GM23338 (cell line): Measurements from ENCODE around the gene LRRC28.

Experiments
- CREB1 ChIP-seq: fragments of 250-450 bp; sonication (Bioruptor Pico); IDR thresholded peaks from 2 replicates; pipeline ENCODE4 v1.5.0; 2020; ENCODE audit warnings: low read depth, mild to moderate bottlenecking, moderate library complexity
- EZH2 ChIP-seq: fragments of 200-600 bp; sonication (generic); IDR thresholded peaks from one replicate; pipeline ENCODE4 v1.8.0; 2017; ENCODE audit warnings: antibody characterized with exemption, mild to moderate bottlenecking, low read depth; ENCODE audit not compliant: unreplicated experiment
- EZH2phosphoT487 ChIP-seq: fragments of 200-600 bp; sonication (generic); IDR thresholded peaks from one replicate; pipeline ENCODE4 v1.8.1; 2018; ENCODE audit warnings: antibody characterized with exemption; ENCODE audit not compliant: unreplicated experiment
- JUNB ChIP-seq: IDR thresholded peaks from one replicate; pipeline ENCODE4 v1.6.1; 2016; ENCODE audit warnings: antibody characterized with exemption; ENCODE audit not compliant: unreplicated experiment
- POLR2AphosphoS5 ChIP-seq: IDR thresholded peaks from 2 replicates; pipeline ENCODE4 v1.6.1; 2016; ENCODE audit warnings: antibody characterized with exemption, low read depth
- ZNF114 ChIP-seq: fragments of 250-450 bp; sonication (Bioruptor Pico); IDR thresholded peaks from 2 replicates; pipeline ENCODE4 v1.5.0; 2020; ENCODE audit warnings: mild to moderate bottlenecking, moderate library complexity
- TF ChIP-seq, protein P1 (sequence below): IDR thresholded peaks from one replicate; pipeline ENCODE4 v1.6.1; 2018; ENCODE audit warnings: antibody characterized with exemption; ENCODE audit not compliant: unreplicated experiment
- TF ChIP-seq, protein P2 (sequence below), 2 experiments: fragments of 200-600 bp in 1 of 2; sonication (generic) in 1 of 2; conservative IDR thresholded peaks; 2 replicates each; pipeline versions ENCODE4 v1.5.1 to v1.6.1; 2016 to 2017; ENCODE audit warnings: antibody characterized with exemption in 2 of 2, low read depth in 2 of 2, mild to moderate bottlenecking in 2 of 2, moderate library complexity in 1 of 2
- TF ChIP-seq, protein P3 (sequence below): IDR thresholded peaks from 2 replicates; pipeline ENCODE4 v1.6.1; 2016; ENCODE audit warnings: antibody characterized with exemption
- TF ChIP-seq, protein P4 (sequence below): fragments of 250-450 bp; sonication (Bioruptor Pico); IDR thresholded peaks from 2 replicates; pipeline ENCODE4 v1.5.0; 2020; ENCODE audit warnings: mild to moderate bottlenecking, moderate library complexity

DNA sequence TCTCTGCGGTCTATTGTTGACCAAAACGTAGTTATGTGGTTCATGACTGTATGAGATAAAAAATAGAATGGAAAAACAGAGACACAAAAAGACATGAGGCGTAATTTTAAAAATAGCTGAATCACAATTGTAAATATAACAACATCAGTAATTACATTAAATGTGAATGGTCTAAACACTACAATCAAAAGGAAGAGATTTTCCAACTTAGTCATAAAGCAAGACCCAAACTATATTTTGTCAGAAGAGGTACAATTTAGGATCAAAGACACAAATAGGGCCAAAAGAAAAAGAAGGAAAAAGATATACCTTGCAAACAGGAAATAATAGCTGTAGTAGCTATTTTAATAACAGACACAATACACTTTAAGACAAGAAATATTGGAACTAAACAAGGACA lies 61.5 kb downstream of the LRRC28 start:
- TF ChIP-seq EZH2 = no peak
- TF ChIP-seq, protein P1, sequence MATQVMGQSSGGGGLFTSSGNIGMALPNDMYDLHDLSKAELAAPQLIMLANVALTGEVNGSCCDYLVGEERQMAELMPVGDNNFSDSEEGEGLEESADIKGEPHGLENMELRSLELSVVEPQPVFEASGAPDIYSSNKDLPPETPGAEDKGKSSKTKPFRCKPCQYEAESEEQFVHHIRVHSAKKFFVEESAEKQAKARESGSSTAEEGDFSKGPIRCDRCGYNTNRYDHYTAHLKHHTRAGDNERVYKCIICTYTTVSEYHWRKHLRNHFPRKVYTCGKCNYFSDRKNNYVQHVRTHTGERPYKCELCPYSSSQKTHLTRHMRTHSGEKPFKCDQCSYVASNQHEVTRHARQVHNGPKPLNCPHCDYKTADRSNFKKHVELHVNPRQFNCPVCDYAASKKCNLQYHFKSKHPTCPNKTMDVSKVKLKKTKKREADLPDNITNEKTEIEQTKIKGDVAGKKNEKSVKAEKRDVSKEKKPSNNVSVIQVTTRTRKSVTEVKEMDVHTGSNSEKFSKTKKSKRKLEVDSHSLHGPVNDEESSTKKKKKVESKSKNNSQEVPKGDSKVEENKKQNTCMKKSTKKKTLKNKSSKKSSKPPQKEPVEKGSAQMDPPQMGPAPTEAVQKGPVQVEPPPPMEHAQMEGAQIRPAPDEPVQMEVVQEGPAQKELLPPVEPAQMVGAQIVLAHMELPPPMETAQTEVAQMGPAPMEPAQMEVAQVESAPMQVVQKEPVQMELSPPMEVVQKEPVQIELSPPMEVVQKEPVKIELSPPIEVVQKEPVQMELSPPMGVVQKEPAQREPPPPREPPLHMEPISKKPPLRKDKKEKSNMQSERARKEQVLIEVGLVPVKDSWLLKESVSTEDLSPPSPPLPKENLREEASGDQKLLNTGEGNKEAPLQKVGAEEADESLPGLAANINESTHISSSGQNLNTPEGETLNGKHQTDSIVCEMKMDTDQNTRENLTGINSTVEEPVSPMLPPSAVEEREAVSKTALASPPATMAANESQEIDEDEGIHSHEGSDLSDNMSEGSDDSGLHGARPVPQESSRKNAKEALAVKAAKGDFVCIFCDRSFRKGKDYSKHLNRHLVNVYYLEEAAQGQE = no peak
- TF ChIP-seq, protein P2, sequence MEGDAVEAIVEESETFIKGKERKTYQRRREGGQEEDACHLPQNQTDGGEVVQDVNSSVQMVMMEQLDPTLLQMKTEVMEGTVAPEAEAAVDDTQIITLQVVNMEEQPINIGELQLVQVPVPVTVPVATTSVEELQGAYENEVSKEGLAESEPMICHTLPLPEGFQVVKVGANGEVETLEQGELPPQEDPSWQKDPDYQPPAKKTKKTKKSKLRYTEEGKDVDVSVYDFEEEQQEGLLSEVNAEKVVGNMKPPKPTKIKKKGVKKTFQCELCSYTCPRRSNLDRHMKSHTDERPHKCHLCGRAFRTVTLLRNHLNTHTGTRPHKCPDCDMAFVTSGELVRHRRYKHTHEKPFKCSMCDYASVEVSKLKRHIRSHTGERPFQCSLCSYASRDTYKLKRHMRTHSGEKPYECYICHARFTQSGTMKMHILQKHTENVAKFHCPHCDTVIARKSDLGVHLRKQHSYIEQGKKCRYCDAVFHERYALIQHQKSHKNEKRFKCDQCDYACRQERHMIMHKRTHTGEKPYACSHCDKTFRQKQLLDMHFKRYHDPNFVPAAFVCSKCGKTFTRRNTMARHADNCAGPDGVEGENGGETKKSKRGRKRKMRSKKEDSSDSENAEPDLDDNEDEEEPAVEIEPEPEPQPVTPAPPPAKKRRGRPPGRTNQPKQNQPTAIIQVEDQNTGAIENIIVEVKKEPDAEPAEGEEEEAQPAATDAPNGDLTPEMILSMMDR (conservative IDR thresholded peaks at IDR 0.05; ENCODE audit: low read depth in 2 of 2) = no peak
- no peak for TF ChIP-seq CREB1 (CRISPR knock-in tag)
- TF ChIP-seq POLR2AphosphoS5 = no peak
- TF ChIP-seq EZH2phosphoT487 = no peak
- no peak for TF ChIP-seq JUNB
- TF ChIP-seq, protein P3, sequence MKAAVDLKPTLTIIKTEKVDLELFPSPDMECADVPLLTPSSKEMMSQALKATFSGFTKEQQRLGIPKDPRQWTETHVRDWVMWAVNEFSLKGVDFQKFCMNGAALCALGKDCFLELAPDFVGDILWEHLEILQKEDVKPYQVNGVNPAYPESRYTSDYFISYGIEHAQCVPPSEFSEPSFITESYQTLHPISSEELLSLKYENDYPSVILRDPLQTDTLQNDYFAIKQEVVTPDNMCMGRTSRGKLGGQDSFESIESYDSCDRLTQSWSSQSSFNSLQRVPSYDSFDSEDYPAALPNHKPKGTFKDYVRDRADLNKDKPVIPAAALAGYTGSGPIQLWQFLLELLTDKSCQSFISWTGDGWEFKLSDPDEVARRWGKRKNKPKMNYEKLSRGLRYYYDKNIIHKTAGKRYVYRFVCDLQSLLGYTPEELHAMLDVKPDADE = no peak
- TF ChIP-seq ZNF114 (CRISPR knock-in tag) = no peak
- TF ChIP-seq, protein P4, sequence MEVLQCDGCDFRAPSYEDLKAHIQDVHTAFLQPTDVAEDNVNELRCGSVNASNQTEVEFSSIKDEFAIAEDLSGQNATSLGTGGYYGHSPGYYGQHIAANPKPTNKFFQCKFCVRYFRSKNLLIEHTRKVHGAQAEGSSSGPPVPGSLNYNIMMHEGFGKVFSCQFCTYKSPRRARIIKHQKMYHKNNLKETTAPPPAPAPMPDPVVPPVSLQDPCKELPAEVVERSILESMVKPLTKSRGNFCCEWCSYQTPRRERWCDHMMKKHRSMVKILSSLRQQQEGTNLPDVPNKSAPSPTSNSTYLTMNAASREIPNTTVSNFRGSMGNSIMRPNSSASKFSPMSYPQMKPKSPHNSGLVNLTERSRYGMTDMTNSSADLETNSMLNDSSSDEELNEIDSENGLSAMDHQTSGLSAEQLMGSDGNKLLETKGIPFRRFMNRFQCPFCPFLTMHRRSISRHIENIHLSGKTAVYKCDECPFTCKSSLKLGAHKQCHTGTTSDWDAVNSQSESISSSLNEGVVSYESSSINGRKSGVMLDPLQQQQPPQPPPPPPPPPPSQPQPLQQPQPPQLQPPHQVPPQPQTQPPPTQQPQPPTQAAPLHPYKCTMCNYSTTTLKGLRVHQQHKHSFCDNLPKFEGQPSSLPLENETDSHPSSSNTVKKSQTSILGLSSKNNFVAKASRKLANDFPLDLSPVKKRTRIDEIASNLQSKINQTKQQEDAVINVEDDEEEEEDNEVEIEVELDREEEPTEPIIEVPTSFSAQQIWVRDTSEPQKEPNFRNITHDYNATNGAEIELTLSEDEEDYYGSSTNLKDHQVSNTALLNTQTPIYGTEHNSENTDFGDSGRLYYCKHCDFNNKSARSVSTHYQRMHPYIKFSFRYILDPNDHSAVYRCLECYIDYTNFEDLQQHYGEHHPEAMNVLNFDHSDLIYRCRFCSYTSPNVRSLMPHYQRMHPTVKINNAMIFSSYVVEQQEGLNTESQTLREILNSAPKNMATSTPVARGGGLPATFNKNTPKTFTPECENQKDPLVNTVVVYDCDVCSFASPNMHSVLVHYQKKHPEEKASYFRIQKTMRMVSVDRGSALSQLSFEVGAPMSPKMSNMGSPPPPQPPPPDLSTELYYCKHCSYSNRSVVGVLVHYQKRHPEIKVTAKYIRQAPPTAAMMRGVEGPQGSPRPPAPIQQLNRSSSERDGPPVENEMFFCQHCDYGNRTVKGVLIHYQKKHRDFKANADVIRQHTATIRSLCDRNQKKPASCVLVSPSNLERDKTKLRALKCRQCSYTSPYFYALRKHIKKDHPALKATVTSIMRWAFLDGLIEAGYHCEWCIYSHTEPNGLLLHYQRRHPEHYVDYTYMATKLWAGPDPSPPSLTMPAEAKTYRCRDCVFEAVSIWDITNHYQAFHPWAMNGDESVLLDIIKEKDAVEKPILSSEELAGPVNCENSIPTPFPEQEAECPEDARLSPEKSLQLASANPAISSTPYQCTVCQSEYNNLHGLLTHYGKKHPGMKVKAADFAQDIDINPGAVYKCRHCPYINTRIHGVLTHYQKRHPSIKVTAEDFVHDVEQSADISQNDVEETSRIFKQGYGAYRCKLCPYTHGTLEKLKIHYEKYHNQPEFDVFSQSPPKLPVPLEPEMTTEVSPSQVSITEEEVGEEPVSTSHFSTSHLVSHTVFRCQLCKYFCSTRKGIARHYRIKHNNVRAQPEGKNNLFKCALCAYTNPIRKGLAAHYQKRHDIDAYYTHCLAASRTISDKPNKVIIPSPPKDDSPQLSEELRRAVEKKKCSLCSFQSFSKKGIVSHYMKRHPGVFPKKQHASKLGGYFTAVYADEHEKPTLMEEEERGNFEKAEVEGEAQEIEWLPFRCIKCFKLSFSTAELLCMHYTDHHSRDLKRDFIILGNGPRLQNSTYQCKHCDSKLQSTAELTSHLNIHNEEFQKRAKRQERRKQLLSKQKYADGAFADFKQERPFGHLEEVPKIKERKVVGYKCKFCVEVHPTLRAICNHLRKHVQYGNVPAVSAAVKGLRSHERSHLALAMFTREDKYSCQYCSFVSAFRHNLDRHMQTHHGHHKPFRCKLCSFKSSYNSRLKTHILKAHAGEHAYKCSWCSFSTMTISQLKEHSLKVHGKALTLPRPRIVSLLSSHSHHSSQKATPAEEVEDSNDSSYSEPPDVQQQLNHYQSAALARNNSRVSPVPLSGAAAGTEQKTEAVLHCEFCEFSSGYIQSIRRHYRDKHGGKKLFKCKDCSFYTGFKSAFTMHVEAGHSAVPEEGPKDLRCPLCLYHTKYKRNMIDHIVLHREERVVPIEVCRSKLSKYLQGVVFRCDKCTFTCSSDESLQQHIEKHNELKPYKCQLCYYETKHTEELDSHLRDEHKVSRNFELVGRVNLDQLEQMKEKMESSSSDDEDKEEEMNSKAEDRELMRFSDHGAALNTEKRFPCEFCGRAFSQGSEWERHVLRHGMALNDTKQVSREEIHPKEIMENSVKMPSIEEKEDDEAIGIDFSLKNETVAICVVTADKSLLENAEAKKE (CRISPR knock-in tag) = no peak
